A549 (cell line): Measurements from ENCODE around the gene DCAF6. TPM values are rescaled to one million over a fixed set of nuclear protein-coding genes. Genes with fewer than 3 reads are reported as not detected.

Experiments used
- ATAC-seq, 2 experiments: fragments of 200-7000 bp in 1 of 2; fragments of >200 bp in 1 of 2; cut with Nextera tagmentation in 1 of 2; cut with Tn5 transposase in 1 of 2; 3 replicates each; pipeline versions ENCODE4 v1.8.0 to v1.9.1; 2018 to 2020; ENCODE audit warnings: mild to moderate bottlenecking in 1 of 2, moderate library complexity in 1 of 2
- CTCF ChIA-PET: fragments of 300-600 bp; sonication (Branson Sonifier 250); formaldehyde crosslinking; extraction: SDS; loops from one replicate; lab custom pipeline; 2021; ENCODE audit warnings: antibody characterized with exemption, inconsistent platforms; lab: Yijun Ruan, JAX
- POLR2A ChIA-PET: fragments of 350-600 bp; formaldehyde crosslinking; extraction: SDS; loops from one replicate; lab custom pipeline; 2021; ENCODE audit warnings: antibody characterized with exemption, inconsistent platforms; lab: Yijun Ruan, JAX
- DNase-seq, 2 experiments: peaks; one replicate each; pipeline versions ENCODE4 v3.0.0 to v3.0.0-alpha.2; 2011 to 2016; ENCODE audit warnings: low read depth in 1 of 2, low spot score in 1 of 2
- FAIRE-seq: peaks from 2 replicates; lab custom pipeline; 2011; peaks lifted over from hg19 to GRCh38; lab: Jason Lieb, UNC
- H3K27ac ChIP-seq, 2 experiments: fragments of >200 bp; sonication (Bioruptor Twin); formaldehyde crosslinking; 3 replicates each; pipeline ENCODE4 v1.5.1; 2016 to 2017
- H3K4me1 ChIP-seq: fragments of >200 bp; sonication (Bioruptor Twin); formaldehyde crosslinking; 3 replicates; pipeline ENCODE4 v1.6.1; 2016
- H3K4me2 ChIP-seq: fragments of >200 bp; sonication (Bioruptor Twin); formaldehyde crosslinking; 3 replicates; pipeline ENCODE4 v1.6.1; 2016
- H3K4me3 ChIP-seq: fragments of >200 bp; sonication (Bioruptor Twin); formaldehyde crosslinking; 3 replicates; pipeline ENCODE4 v1.5.1; 2016
- H3K9me3 ChIP-seq: fragments of >200 bp; sonication (Bioruptor Twin); formaldehyde crosslinking; 3 replicates; pipeline ENCODE4 v1.6.1; 2016
- CBX2 ChIP-seq: fragments of 200-600 bp; sonication (generic); IDR thresholded peaks from 2 replicates; pipeline ENCODE4 v1.6.1; 2016; ENCODE audit warnings: low read depth, mild to moderate bottlenecking, borderline replicate concordance
- CBX8 ChIP-seq: fragments of 200-600 bp; sonication (generic); IDR thresholded peaks from 2 replicates; pipeline ENCODE4 v1.6.1; 2016
- CEBPB ChIP-seq, 2 experiments: fragments of >200 bp in 1 of 2; sonication (Bioruptor Twin) in 1 of 2; formaldehyde crosslinking in 1 of 2; IDR thresholded peaks; 2 replicates each; pipeline ENCODE4 v1.6.1; 2012 to 2016
- FOSB ChIP-seq: fragments of 250-450 bp; sonication (Bioruptor Pico); IDR thresholded peaks from 2 replicates; pipeline ENCODE4 v1.5.0; 2020; ENCODE audit warnings: mild to moderate bottlenecking, moderate library complexity
- HDAC2 ChIP-seq: fragments of 200-600 bp; sonication (generic); IDR thresholded peaks from 2 replicates; pipeline ENCODE4 v1.6.1; 2016
- HES2 ChIP-seq: fragments of >200 bp; sonication (Bioruptor Twin); formaldehyde crosslinking; IDR thresholded peaks from 2 replicates; pipeline ENCODE4 v1.6.1; 2016
- HOXA7 ChIP-seq: fragments of 250-450 bp; sonication (Bioruptor Pico); IDR thresholded peaks from 2 replicates; pipeline ENCODE4 v1.5.0; 2020; ENCODE audit warnings: mild to moderate bottlenecking, moderate library complexity
- KDM1A ChIP-seq: fragments of 200-600 bp; sonication (generic); IDR thresholded peaks from 2 replicates; pipeline ENCODE4 v1.6.1; 2016; ENCODE audit warnings: low read depth, mild to moderate bottlenecking
- KDM5A ChIP-seq: fragments of 200-600 bp; sonication (generic); IDR thresholded peaks from 2 replicates; pipeline ENCODE4 v1.6.1; 2016; ENCODE audit warnings: antibody characterized with exemption, mild to moderate bottlenecking
- MAFK ChIP-seq: fragments of 450-650 bp; IDR thresholded peaks from 2 replicates; pipeline ENCODE4 v1.6.1; 2014; ENCODE audit not compliant: partially characterized antibody
- MAZ ChIP-seq: fragments of 150-350 bp; IDR thresholded peaks from 2 replicates; pipeline ENCODE4 v1.6.1; 2014; ENCODE audit warnings: antibody characterized with exemption, low read depth, low read length, borderline replicate concordance
- NPAS2 ChIP-seq: fragments of 250-450 bp; sonication (Bioruptor Pico); IDR thresholded peaks from 2 replicates; pipeline ENCODE4 v1.8.0; 2022; ENCODE audit warnings: mild to moderate bottlenecking, moderate library complexity, borderline replicate concordance
- NR3C1 ChIP-seq: fragments of >200 bp; sonication (Bioruptor Twin); formaldehyde crosslinking; IDR thresholded peaks from 3 replicates; pipeline ENCODE4 v1.6.1; 2017
- POLR2AphosphoS2 ChIP-seq: conservative IDR thresholded peaks from 2 replicates; pipeline ENCODE4 v1.6.1; 2012; ENCODE audit warnings: low read length, improper control_type of control experiment, inconsistent platforms
- RARB ChIP-seq: fragments of 250-450 bp; sonication (Bioruptor Pico); IDR thresholded peaks from 2 replicates; pipeline ENCODE4 v1.8.0; 2021; ENCODE audit warnings: mild to moderate bottlenecking, moderate library complexity
- RCOR1 ChIP-seq: fragments of 150-350 bp; IDR thresholded peaks from 2 replicates; pipeline ENCODE4 v1.6.1; 2014; ENCODE audit warnings: antibody characterized with exemption, low read length, low read depth
- RFX5 ChIP-seq: fragments of 450-650 bp; IDR thresholded peaks from 2 replicates; pipeline ENCODE4 v1.7.1; 2014; ENCODE audit warnings: antibody characterized with exemption, mild to moderate bottlenecking, moderate library complexity
- RNF2 ChIP-seq: fragments of 200-600 bp; sonication (generic); IDR thresholded peaks from 2 replicates; pipeline ENCODE4 v1.6.1; 2016; ENCODE audit warnings: low read depth, mild to moderate bottlenecking, antibody characterized with exemption, moderate library complexity, borderline replicate concordance
- SMC3 ChIP-seq: fragments of >200 bp; sonication (Bioruptor Twin); formaldehyde crosslinking; IDR thresholded peaks from 3 replicates; pipeline ENCODE4 v1.6.1; 2018; ENCODE audit warnings: inconsistent platforms
- TP53 ChIP-seq: fragments of 250-450 bp; sonication (Bioruptor Pico); IDR thresholded peaks from 2 replicates; pipeline ENCODE4 v1.5.0; 2021; ENCODE audit warnings: mild to moderate bottlenecking, moderate library complexity
- ZC3H11A ChIP-seq: fragments of 450-650 bp; IDR thresholded peaks from 2 replicates; pipeline ENCODE4 v1.6.1; 2014; ENCODE audit warnings: antibody characterized with exemption, mild to moderate bottlenecking
- ZFP36 ChIP-seq: fragments of 450-650 bp; IDR thresholded peaks from 2 replicates; pipeline ENCODE4 v1.6.1; 2014; ENCODE audit warnings: borderline replicate concordance; ENCODE audit not compliant: partially characterized antibody
- ZNF302 ChIP-seq: fragments of 250-450 bp; sonication (Bioruptor Pico); IDR thresholded peaks from 2 replicates; pipeline ENCODE4 v1.9.0; 2021; ENCODE audit warnings: inconsistent platforms, mild to moderate bottlenecking, moderate library complexity
- ZSCAN20 ChIP-seq: fragments of 250-450 bp; sonication (Bioruptor Pico); IDR thresholded peaks from 2 replicates; pipeline ENCODE4 v1.8.0; 2022; ENCODE audit warnings: mild to moderate bottlenecking, moderate library complexity
- WGBS: methylation state at CpG from one replicate; pipeline ENCODE4 v1.1.6; 2017; ENCODE audit errors: missing lambda C conversion rate; 5-methylcytosine and 5-hydroxymethylcytosine counted together
- polyA plus RNA-seq, 4 experiments: library from polyadenylated mRNA; depleted of rRNA in 3 of 4; stranded (reverse); fragments of >200 nt; fragmentation: RNase III in 1 of 4; extraction: RNeasy Plus Mini Kit Qiagen cat#74134 plus additional on column Dnase treatment in 1 of 4; gene quantifications; 2 replicates in 3 of 4; 3 replicates in 1 of 4; pipeline ENCODE4 v1.2.3, GENCODE V29; 2011 to 2017
- TF ChIP-seq, protein P1 (sequence below): fragments of 250-450 bp; sonication (Bioruptor Pico); IDR thresholded peaks from 2 replicates; pipeline ENCODE4 v1.5.0; 2020; ENCODE audit warnings: low read depth, mild to moderate bottlenecking, moderate library complexity
- TF ChIP-seq, protein P2 (sequence below): IDR thresholded peaks from 2 replicates; pipeline ENCODE4 v1.6.1; 2012; ENCODE audit warnings: low read depth, borderline replicate concordance
- TF ChIP-seq, protein P3 (sequence below): fragments of >200 bp; sonication (Bioruptor Twin); formaldehyde crosslinking; IDR thresholded peaks from 3 replicates; pipeline ENCODE4 v1.6.1; 2016
- TF ChIP-seq, protein P4 (sequence below): fragments of 200-600 bp; sonication (generic); IDR thresholded peaks from 2 replicates; pipeline ENCODE4 v1.6.1; 2016; ENCODE audit warnings: antibody characterized with exemption, mild to moderate bottlenecking, moderate library complexity

Gene DCAF6
- polyA plus RNA-seq, 2 of the 4 experiments (the other 2 are of a cell fraction), result 39.9 to 74.7 TPM

DNA sequence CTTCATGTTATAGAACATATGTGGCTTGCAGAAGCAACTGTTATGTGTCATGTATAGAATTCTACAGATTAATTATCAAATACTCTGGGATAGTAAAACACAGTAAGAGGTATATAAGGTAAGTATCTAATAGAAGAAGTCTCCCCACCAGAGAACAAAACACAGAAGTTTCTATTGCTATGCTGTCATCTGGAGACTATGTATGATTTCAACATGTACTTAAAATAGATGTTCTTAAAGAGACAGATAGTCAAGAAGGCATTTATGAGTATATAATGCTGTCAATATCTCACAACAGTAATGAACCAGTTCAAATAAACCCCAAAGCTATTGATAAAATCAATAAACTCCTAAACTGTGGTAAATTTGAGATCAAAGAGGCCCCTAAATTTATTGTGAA is 14.5 kb upstream of the DCAF6 start:
- FAIRE-seq, result no peak

GRCh38 chr1:167922611-167923074 is 13.8 kb upstream of the DCAF6 start:
- TF ChIP-seq RCOR1 (no peak), ZFP36 (no peak), CBX8 (no peak), CEBPB (IDR thresholded peaks at IDR 0.05) (no peak), ZNF302 (CRISPR knock-in tag) (no peak), RNF2 (no peak), KDM1A (no peak), MAZ (no peak), CBX2 (no peak), POLR2AphosphoS2 (no peak), TP53 (CRISPR knock-in tag) (no peak), FOSB (no peak), HDAC2 (no peak), HES2 (no peak)
- H3K4me1 ChIP-seq, result peaks cover 55% of the 10 kb centered on the region
- peak overlapping the region; percentile 53 for H3K4me2 ChIP-seq
- ChIA-PET POLR2A (no interaction called here), CTCF (no interaction called here)
- H3K27ac ChIP-seq, result peak overlapping the region in 1 of 2 experiments; percentile 13; a peak in 2 of 6 replicates
- no peak overlapping the region for H3K4me3 ChIP-seq
- WGBS, result 0% methylated on average over 1 of the region's 1 CpG
- ATAC-seq (no peak), FAIRE-seq (peak; percentile 87), DNase-seq (no peak)
- H3K9me3 ChIP-seq, result no peaks in the 10 kb centered on the region

More for the DNA sequence above, 14.5 kb upstream of the DCAF6 start:
- TF ChIP-seq, protein P1, sequence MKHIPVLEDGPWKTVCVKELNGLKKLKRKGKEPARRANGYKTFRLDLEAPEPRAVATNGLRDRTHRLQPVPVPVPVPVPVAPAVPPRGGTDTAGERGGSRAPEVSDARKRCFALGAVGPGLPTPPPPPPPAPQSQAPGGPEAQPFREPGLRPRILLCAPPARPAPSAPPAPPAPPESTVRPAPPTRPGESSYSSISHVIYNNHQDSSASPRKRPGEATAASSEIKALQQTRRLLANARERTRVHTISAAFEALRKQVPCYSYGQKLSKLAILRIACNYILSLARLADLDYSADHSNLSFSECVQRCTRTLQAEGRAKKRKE (CRISPR knock-in tag), result no peak
- TF ChIP-seq HDAC2 (no peak), MAFK (no peak), NR3C1 (no peak), RFX5 (no peak), SMC3 (no peak), ZSCAN20 (no peak), KDM5A (no peak), NPAS2 (CRISPR knock-in tag) (no peak)
- TF ChIP-seq, protein P2, sequence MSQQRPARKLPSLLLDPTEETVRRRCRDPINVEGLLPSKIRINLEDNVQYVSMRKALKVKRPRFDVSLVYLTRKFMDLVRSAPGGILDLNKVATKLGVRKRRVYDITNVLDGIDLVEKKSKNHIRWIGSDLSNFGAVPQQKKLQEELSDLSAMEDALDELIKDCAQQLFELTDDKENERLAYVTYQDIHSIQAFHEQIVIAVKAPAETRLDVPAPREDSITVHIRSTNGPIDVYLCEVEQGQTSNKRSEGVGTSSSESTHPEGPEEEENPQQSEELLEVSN, result no peak
- H3K27ac ChIP-seq, result peak overlapping the region in 1 of 2 experiments; percentile 18; a peak in 1 of 6 replicates
- ChIA-PET POLR2A (no interaction called here), CTCF (no interaction called here)
- ATAC-seq (no peak), DNase-seq (no peak)
- H3K4me2 ChIP-seq, result peak overlapping the region; percentile 53
- H3K4me1 ChIP-seq, result peaks cover 60% of the 10 kb centered on the region
- H3K9me3 ChIP-seq, result no peaks in the 10 kb centered on the region
- no peak overlapping the region for H3K4me3 ChIP-seq

GRCh38 chr1:167923324-167924056 is 13.0 kb upstream of the DCAF6 start:
- CTCF ChIA-PET, result no interaction called here
- TF ChIP-seq FOSB (no peak), ZC3H11A (no peak), TP53 (CRISPR knock-in tag) (no peak), HOXA7 (CRISPR knock-in tag) (no peak), RARB (CRISPR knock-in tag) (no peak)
- TF ChIP-seq, protein P3, sequence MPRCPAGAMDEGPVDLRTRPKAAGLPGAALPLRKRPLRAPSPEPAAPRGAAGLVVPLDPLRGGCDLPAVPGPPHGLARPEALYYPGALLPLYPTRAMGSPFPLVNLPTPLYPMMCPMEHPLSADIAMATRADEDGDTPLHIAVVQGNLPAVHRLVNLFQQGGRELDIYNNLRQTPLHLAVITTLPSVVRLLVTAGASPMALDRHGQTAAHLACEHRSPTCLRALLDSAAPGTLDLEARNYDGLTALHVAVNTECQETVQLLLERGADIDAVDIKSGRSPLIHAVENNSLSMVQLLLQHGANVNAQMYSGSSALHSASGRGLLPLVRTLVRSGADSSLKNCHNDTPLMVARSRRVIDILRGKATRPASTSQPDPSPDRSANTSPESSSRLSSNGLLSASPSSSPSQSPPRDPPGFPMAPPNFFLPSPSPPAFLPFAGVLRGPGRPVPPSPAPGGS, result no peak
- TF ChIP-seq, protein P4, sequence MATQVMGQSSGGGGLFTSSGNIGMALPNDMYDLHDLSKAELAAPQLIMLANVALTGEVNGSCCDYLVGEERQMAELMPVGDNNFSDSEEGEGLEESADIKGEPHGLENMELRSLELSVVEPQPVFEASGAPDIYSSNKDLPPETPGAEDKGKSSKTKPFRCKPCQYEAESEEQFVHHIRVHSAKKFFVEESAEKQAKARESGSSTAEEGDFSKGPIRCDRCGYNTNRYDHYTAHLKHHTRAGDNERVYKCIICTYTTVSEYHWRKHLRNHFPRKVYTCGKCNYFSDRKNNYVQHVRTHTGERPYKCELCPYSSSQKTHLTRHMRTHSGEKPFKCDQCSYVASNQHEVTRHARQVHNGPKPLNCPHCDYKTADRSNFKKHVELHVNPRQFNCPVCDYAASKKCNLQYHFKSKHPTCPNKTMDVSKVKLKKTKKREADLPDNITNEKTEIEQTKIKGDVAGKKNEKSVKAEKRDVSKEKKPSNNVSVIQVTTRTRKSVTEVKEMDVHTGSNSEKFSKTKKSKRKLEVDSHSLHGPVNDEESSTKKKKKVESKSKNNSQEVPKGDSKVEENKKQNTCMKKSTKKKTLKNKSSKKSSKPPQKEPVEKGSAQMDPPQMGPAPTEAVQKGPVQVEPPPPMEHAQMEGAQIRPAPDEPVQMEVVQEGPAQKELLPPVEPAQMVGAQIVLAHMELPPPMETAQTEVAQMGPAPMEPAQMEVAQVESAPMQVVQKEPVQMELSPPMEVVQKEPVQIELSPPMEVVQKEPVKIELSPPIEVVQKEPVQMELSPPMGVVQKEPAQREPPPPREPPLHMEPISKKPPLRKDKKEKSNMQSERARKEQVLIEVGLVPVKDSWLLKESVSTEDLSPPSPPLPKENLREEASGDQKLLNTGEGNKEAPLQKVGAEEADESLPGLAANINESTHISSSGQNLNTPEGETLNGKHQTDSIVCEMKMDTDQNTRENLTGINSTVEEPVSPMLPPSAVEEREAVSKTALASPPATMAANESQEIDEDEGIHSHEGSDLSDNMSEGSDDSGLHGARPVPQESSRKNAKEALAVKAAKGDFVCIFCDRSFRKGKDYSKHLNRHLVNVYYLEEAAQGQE, result no peak

More at GRCh38 chr1:167923324-167924056, 13.0 kb upstream of the DCAF6 start:
- ATAC-seq, result no peak
- WGBS, result 78% methylated on average over 3 of the region's 3 CpGs
- peaks cover 53% of the 10 kb centered on the region for H3K4me1 ChIP-seq
- DNase-seq, result no peak
- H3K9me3 ChIP-seq, result no peaks in the 10 kb centered on the region
- peak overlapping the region; percentile 53 for H3K4me2 ChIP-seq
- H3K4me3 ChIP-seq, result no peak overlapping the region
- POLR2A ChIA-PET, result interaction anchor here (1.4 kb wide), 1 partner anchor 13 kb away, joined by 5 read pairs; the partner anchor contains the start of genes DCAF6 and MPC2
- no peak for FAIRE-seq
- H3K27ac ChIP-seq, result peak overlapping the region; percentile 19 to 31; a peak in 2 of 6 replicates
